GM19025 (cell line): ENCODE measurements around the gene ITPR2.
"Not testable (repeated sequence)": the region's sequence is repeated elsewhere in the genome, so short reads cannot be mapped to it uniquely, and the experiment has no call there.

Experiments used
- ATAC-seq: cut with Tn5 transposase; IDR thresholded peaks from one replicate; pipeline ENCODE4 v1.9.1; 2021; ENCODE audit warnings: mild to moderate bottlenecking, low read depth, moderate library complexity; ENCODE audit not compliant: unreplicated experiment

Gene ITPR2

DNA sequence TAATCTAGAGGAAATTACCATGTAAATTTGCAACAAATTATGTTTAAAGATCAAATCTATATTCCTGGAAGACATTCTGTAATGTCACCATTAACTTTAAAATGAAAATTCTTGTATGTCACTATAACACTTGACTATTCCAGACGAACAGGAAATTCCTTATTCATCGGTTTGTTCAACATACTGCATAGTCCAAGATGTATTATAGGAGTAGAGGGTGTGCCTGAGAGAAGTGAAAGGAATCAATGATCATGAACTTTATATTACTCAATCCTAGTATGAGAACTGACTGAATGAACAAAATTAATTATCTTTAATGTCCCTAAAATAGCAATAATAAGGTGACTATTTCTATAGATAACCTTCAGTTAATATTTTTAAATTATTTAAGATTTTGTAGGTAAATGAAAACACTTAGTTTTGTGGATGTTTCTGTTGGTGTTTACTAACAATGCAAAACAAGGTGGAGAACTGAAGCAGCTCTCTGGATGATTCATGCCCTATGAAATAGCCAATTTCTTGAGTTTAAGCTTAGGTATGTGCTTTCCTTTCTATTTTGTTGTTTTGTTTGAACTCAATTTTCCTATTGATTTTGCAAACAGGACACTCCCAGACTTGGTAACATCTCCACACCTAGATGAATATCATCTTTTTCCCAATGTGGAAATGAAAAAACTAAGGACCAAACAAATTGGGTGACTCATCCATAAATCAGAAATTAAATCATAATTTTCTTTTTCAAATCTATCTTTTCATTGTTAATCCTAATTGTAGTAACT is 18.2 kb upstream of the ITPR2 start:
- ATAC-seq: no peak

DNA sequence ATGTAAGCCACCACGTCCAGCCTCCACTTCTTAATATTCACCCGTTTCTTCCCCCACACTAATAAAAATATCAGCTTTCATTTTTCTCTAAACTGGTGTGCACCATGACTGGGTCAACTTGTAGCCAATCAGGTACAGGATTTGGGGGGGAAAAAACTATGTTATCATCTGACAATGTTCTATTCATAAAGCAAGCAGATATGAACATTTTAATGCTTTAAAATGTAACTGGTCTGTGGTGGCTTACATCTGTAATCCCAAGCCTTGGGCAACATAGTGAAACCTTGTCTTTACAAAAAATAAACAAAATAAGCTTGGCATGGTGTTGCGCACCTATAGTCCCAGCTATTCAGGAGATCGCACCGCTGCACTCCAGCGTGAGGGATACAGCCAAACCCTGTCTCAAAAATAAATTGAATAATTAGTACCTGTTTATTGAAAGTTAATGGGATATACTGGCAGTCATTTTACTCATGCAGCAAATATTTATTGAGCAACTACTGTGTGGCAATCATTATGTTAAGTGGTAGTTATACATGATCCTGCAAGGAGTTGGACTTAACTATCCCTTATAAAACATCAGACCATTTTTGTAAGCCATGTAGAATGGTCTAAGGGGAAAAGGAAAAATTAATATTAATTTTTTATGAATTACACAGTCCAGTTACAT is 15.3 kb upstream of the ITPR2 start:
- no peak for ATAC-seq

DNA sequence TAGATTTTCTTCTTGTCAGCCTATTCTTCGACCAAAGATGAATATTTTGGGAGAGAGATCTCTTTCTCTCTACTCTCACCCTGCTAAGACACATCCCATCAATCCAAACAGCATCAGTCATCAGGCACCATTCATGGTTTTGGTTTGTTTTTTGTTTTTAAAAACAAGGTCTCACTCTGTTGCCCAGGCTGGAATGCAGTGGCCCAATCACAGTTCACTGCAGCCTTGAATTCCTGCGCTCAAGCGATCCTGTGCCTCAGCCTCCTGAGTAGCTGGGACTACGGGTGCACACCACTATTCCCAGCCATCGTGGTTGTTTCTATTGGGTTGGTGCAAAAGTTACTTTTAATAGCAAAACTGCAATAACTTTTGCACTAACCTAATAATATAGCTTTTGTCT is 14.4 kb upstream of the ITPR2 start:
- no peak for ATAC-seq

DNA sequence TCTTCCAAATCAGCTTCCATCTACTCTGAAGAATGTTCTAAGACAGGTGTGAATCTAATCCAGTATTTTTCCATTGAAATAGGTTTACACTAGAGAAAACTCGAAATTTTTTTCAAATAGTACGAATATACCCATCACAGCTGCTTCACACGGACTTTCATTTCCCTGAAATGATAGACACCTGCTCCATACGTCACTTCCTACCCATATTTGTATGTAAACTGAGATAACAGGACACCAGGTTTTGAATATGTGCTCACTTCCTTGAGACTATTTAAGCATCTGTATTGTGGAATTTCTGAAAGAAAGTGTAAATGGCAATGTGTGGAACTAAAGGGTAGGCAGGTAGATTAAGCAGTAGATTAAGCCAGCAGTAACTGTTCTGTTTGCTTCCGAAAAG is 13.4 kb upstream of the ITPR2 start:
- ATAC-seq: no peak

DNA sequence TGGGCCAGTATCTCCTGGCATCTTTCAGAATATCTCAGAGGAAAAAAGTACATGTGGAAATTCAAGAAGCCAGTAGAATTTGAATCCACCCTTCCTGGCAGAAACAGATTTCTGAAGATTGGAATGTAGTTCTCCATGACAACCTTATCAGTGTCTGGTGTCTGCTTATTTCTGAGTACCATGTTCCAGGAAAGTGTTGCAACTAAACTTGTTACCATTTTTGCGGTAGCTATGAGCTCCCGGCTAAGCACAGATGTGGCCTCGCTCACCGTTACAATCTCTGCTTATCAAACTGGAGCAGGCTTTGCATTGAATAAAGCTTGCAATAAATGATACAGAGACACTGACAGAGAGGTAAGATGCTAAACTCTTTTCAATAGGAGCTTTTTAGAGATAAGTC is 13.0 kb upstream of the ITPR2 start:
- ATAC-seq: no peak

DNA sequence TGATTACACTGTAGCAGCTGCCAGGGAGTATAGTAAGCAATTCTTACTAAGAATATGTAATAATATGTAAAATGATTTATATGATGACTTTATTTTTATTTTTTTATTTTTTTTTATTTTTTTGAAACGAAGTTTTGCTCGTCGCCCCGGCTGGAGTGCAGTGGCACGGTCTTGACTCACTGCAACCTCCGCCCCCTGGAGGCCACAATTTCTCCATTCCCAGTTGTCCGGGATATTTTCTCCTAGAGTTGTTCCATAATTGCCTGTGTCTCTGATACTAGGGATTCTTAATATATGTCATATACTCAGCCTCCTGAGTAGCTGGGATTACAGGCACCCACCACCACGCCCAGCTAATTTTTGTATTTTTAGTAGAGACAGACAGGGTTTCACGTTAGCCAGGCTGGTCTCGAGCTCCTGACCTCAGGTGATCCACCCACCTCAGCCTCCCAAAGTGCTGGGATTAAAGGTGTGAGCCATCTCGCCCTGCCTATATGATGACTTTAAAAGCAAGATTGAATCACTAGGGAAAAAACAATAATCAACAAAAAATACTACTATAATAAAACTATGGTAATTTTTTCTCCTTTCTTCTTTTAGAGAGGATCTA is 12.2 kb upstream of the ITPR2 start:
- no peak for ATAC-seq

DNA sequence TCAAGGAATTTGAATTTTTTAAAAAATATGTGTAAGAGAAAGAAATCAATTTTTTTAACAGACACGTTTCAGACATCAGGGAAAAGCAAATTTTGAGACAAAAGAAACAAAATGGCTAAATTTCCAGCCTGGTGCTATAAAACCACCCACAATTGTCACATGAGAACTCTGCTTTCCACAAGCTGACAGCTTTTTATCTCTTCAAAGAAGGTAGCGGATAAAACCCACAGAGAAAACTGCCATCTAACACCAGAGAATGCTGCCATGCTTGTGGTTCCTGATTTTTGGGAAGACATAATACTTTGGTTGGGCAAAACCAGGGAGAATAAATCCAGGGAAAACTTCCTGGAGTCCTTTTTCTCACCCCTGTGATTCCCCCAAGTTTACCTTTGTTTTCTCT is 10.3 kb upstream of the ITPR2 start:
- ATAC-seq: no peak

DNA sequence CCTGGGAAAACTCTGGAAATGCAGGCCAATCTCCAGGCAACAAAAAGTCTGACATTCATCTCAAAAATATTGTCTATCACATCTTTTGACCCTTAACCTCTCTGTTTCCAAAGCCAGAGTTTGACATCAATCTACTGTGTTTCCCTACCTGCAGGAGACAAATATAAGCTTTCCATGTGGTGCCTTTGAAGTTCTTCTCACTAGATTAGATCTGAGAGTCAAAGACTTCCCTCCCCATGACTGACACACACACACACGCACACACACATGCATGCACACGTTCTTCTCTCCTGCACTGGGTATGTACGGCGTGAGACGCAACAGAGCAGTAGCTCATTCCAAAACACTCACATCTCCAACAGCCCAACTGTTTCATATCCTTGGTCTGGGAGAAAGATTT is 8.1 kb upstream of the ITPR2 start:
- no peak for ATAC-seq

DNA sequence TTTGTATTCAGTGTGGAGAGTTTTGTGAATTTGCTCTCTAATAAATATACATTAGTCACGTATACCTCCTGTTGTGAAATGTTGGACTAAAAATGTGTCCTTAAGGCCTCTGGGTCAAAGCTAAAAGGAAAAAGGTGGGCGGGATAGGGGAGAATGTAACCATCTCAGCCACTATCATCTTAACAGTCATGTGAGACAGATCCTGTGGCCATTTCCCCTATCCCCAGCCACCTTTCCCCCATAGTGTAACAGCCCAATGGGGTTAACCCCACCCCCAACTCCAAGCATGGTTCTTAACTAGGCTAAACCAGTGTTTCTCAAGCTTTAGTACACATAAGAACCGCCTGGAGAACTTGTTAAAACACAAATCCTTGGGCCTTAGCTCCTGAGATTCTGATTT is 6.5 kb upstream of the ITPR2 start:
- ATAC-seq: no peak

DNA sequence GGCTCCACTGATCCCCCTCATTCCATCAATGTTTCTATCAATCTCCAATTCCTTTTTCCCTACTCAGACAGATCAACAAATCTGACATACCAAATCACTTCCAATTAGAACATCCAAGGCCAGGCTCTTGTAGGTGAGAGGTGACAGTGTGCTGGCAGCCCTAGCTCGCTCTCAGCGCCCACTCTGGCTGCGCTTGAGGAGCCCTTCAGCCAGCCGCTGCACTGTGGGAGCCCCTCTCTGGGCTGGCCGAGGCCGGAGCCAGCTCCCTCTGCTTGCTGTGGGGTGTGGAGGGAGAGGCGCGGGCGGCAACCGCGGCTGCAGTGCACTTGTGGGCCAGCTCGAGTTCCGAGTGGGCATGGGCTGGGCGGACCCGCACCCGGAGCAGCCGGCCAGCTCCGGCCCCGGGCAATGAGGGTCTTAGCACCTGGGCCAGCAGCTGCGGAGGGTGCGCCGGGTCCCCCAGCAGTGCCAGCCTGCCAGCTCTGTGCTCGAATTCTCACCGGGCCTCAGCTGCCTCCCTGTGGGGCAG is 6.0 kb upstream of the ITPR2 start:
- no peak for ATAC-seq

DNA sequence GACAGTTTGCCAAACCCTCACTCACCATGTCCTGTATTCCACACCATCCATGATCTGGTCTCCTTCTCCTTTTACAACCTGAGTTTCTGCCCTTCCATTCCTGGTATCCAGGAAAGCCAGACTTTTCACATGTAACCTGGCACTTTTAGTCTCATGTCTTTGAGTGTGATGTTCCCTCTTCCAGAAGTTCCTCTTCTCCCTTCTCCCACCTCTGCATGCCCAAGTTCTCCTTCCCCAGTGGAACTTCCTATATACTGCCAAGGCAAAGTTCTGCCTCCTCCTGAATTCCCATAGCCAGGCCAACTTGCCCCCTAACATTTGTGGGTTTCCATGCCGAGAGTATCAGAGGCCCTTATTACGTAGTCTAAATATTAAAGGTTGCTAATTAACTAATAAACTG is 3.2 kb upstream of the ITPR2 start:
- no peak for ATAC-seq

DNA sequence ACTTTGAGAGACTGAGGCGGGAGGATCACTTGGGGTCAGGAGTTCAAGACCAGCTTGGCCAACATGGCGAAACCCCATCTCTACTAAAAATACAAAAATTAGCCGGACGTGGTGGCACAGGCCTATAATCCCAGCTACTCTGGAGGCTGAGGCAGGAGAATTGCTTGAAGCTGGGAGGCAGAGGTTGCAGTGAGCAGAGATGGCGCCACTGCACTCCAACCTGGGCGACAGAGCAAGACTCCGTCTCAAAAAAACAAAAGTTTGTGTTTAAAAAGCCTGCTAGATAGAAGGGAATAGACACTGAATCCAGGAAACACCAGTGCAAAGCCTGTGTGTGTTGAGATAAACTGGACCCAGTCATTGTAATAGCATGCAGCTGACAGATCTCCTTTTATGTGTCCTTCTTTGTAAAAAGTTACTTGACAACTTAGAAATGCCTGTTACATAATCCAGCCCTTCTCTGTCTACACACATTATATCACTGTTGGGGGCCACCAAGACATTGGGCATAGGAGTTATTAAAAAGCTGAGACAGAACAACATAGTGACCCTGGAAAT is 1.6 kb upstream of the ITPR2 start:
- not testable (repeated sequence) for ATAC-seq

DNA sequence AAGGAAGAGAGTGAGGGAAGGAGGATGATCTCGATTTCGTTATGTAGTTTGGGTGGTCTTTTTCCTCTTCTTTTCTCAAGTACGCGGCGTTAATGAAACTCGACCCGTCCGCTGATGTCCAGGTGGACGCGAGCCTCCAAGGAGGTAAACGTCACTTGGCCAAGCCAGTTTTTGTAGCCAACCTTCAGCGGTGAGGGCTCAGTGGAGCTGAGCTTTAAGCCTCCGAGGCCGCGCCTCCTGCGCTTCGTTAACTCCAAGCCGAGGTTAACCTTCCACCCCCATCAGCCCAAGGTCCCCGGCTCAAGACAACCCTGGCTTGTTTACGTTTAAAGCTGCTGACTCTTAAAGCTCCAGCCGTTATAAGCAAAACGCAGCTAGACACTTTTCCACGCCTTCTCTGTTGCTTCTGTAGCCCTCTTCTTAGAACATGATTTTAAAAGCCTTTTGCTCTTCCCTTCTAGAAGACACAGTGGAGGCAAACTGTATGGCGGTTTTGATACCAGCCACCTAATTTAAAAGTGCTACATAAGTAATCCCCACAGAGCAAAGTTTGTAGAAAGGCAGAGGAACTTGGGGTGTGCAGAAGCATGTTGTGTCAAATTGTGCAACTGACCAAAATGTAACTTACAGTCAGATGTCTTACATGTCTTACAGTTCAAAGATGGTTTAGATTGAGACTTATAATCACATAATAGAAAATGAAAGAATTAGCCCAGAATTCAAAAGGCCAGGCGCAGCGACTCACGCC is 923 bp upstream of the ITPR2 start:
- ATAC-seq: no peak

DNA sequence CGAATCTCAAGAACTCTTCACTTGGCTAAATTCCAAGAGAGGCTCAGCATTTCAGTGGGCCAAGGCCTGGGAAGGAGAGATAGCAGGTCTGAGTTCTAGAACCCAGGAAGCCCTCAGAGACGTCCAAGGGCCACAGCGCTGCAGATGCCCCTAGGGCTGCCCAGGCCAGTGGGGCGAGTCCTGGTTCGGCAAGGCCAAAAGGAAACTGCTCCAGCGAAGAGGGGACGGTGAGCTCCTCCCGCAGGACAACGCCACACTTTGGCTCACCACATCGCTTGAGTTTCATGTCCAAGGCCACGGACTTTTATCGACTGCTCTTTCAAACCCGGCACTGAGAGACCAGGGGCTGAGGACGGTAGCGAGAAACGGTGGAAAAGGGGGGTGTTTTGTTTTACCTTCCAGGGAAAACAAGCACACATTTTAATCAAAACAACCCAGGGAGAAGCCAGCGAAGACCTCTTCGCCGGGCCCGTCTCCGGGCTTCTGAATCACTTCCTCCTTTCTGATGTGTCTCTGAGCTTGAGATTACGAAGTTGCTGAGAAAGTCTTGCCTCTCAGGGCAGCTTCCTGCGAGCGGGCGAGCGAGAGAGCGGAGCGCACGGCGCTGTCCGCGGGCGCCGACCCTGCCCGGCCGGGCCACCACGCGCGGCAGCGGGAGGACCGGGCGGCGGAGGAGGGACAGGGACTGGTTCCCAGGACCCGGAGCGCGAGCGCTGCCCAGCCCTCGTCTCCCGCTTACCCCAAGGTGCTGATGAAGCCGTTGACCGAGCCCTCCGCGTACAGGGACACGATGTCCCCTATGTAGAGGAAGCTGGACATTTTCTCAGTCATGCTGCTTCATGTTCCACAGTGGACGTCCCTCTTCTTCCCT is 808 bp downstream of the ITPR2 start:
- peak; percentile 40 for ATAC-seq

DNA sequence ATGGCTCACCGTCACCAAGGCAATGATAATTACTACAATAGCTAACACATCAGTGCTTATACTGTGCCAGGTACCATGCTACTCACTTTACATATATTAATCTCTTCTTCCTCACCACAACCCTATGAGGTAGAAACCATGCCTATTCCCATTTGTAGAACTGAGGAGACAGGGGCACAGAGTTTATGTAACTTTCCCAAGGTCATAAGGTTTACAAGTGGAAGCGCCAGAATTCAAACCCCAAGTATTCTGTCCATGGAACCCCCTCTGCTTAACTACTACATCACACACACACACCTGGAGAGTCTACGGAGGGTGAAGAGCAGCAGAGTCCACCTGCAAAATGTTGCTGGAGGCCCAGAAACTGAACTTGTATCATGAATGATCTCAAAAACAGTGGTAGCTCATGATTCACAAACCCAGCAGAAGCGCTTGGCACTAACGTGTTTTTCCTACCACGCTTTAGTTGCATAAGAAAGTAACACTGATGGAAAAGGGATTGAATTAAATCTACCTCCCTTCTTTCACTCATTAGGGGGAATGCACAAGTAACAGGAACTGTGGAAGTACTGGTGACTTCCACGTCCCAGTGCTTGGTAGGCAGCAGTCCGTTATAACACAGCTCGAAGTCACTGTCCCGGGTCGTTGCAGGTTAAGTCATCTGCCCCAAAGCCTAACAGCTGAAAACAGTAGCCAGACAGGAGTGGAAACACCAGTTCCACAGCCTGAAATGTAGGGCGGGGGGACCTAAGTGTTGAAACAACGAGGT is 2.0 kb downstream of the ITPR2 start:
- ATAC-seq: no peak

DNA sequence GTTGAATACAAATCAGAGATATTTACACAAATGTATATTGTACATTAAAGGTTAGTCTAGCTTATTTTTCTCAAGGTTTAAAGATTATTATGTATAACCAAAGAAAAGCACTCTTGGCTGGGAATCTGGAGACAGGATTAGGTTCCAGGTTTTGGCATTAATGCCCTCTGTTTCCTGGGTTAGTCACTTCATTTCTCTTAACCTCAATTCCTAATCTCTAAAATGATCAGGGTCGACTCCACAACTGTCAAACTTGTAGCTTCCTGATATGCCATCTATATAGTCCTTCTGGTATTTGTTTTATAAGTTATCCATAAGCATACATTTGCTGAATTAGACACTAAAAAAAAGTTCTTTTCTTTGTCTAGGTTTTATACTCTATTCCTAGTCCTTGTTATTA is 2.6 kb downstream of the ITPR2 start:
- ATAC-seq: no peak

DNA sequence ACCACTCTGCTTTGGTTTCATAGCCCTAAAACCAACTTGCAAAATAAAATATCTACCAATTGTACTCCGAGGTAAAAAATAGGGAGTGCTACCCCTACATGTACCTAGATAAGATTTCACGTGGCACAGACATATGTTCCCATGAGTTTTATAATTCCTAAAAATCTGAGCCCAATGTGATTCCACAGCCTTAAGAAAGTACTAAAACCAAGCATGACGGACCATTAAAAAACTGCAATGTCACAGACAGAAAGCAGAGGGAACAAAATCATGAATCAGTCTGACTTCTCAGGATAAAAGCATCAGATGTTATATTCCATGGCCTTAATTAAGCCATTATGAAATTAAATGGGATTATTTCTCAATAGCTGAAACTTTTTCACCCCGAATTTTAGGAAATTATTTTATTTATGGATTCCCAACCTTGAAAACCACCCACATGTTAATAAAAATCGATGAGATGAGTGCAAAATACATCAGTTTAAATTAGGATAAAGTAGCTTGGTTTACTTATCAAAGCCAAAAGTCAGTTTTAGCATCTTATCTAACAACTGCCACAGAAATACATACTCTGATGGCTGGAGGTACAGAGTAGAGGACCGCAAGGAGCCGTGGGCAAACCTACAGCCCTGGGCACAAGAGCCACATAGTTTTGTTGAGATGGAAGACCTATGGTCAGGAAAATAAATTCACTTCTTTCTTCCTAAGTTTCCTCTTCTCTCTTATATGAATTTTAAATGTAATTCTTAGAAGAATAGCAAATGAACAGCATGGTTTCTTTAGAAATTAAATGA is 4.5 kb downstream of the ITPR2 start:
- no peak for ATAC-seq

DNA sequence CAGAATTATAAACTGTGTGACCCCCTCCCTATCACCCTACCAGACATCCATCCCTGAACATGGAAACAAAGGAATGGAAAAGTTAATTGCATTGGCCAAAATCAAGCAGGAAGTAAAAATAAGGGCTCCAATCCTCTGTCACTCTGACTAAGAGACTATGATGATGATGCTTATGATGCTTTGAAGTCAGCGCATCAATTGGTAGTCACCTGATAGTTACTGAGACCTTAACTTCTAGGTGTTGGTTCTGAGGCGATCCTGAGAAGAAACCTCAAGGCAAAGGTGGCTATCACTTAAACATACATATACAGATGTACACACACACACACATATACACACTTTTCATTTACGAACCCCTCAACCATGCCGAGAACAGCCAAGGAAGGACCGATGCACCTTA is 6.6 kb downstream of the ITPR2 start:
- no peak for ATAC-seq
